HG03064 (cell line): ENCODE data around the gene KIF5A.

ENCODE experiments used
- ATAC-seq: cut with Tn5 transposase; IDR thresholded peaks from one replicate; pipeline ENCODE4 v1.9.1; 2021; ENCODE audit warnings: low read depth; ENCODE audit not compliant: unreplicated experiment

The KIF5A gene

GRCh38 chr12:57603815-57604453 is 54.1 kb downstream of the KIF5A start:
- no peak for ATAC-seq

- no peak for ATAC-seq
These were observed 54.7 kb downstream of the KIF5A start, which contains the start of gene DTX3 for GRCh38 chr12:57604454-57604991. Gene DTX3 (plus strand): TSS chr12:57604824. CDS start chr12:57606518, 1,694 bp downstream.

- no peak for ATAC-seq
These were observed 55.4 kb downstream of the KIF5A start for GRCh38 chr12:57604992-57605810.

GRCh38 chr12:57605811-57606311 is 56.0 kb downstream of the KIF5A start:
- ATAC-seq: no peak

GRCh38 chr12:57606399-57606798 is 56.6 kb downstream of the KIF5A start:
- ATAC-seq: no peak

- no peak for ATAC-seq
These were observed 57.0 kb downstream of the KIF5A start for GRCh38 chr12:57606821-57607220.

- ATAC-seq: no peak
These were observed 58.3 kb downstream of the KIF5A start for GRCh38 chr12:57607958-57608663.

GRCh38 chr12:57609101-57609780 is 59.4 kb downstream of the KIF5A start:
- no peak for ATAC-seq

GRCh38 chr12:57609781-57610553 is 60.1 kb downstream of the KIF5A start:
- no peak for ATAC-seq

GRCh38 chr12:57610554-57611107 is 60.8 kb downstream of the KIF5A start:
- no peak for ATAC-seq

GRCh38 chr12:57611108-57611826 is 61.4 kb downstream of the KIF5A start, which contains the start of gene ARHGEF25:
Gene ARHGEF25 (plus strand): TSS chr12:57611435. CDS start chr12:57611895, 460 bp downstream.
- ATAC-seq: no peak

- ATAC-seq: no peak
These were observed 62.2 kb downstream of the KIF5A start for GRCh38 chr12:57611827-57612710.

- no peak for ATAC-seq
These were observed 63.0 kb downstream of the KIF5A start for GRCh38 chr12:57612711-57613426.

- no peak for ATAC-seq
These were observed 63.7 kb downstream of the KIF5A start for GRCh38 chr12:57613427-57614109.

GRCh38 chr12:57614178-57614947 is 64.5 kb downstream of the KIF5A start:
- peak; percentile 53 for ATAC-seq
